Gastrocnemius medialis (tissue), 4 donors: ENCODE measurements around the gene RCL1. TPM values are rescaled to one million over a fixed set of nuclear protein-coding genes. Genes with fewer than 3 reads are reported as not detected.
"Not testable (repeated sequence)": the region's sequence is repeated elsewhere in the genome, so short reads cannot be mapped to it uniquely, and the experiment has no call there.

Source experiments
- ATAC-seq, 2 donors: fragments of 150-250 bp; one replicate each; pipeline ENCODE4 v1.9.1; 2016
- DNase-seq, 2 donors: peaks; one replicate each; pipeline ENCODE4 v3.0.0-alpha.2; 2019
- H3K27ac ChIP-seq, 4 donors: fragments of 200-600 bp; sonication (generic); 1 replicate in 1 of 4; 2 replicates in 3 of 4; pipeline ENCODE4 v1.5.1; 2016 to 2018; ENCODE audit warnings: mild to moderate bottlenecking in 2 of 4, moderate library complexity in 1 of 4
- H3K27me3 ChIP-seq, 3 donors: fragments of 200-600 bp; sonication (generic) in 2 of 3; 1 replicate in 1 of 3; 2 replicates in 2 of 3; pipeline versions ENCODE4 v1.5.1 to v1.6.0; 2016 to 2019; ENCODE audit warnings: mild to moderate bottlenecking in 1 of 3, moderate library complexity in 1 of 3
- H3K36me3 ChIP-seq, 2 donors: fragments of 200-600 bp; sonication (generic) in 1 of 2; one replicate each; pipeline ENCODE4 v1.5.1; 2017 to 2018
- H3K4me1 ChIP-seq, 2 donors: fragments of 200-600 bp; sonication (generic) in 1 of 2; one replicate each; pipeline ENCODE4 v1.5.1; 2016 to 2017; ENCODE audit warnings: mild to moderate bottlenecking in 2 of 2
- H3K4me3 ChIP-seq, 4 donors: fragments of 200-600 bp; sonication (generic) in 3 of 4; 1 replicate in 1 of 4; 2 replicates in 3 of 4; pipeline ENCODE4 v1.5.1; 2016 to 2019; ENCODE audit warnings: mild to moderate bottlenecking in 2 of 4
- H3K9me3 ChIP-seq, 3 donors: fragments of 200-600 bp; sonication (generic) in 2 of 3; 1 replicate in 1 of 3; 2 replicates in 2 of 3; pipeline ENCODE4 v1.5.1; 2016 to 2019
- POLR2A ChIP-seq, 2 donors: fragments of 450-650 bp; IDR thresholded peaks; one replicate each; pipeline ENCODE4 v1.6.1; 2017; ENCODE audit warnings: antibody characterized with exemption in 2 of 2, mild to moderate bottlenecking in 2 of 2, moderate library complexity in 2 of 2
- in situ Hi-C, 4 donors: fragments of 200-750 bp; cut with MboI; loops; one replicate each; pipeline versions ENCODE4 v1.15.0 to v1.8.0; 2017; ENCODE audit warnings: low sequenced_read_pairs in 4 of 4
- intact Hi-C: fragments of 100-400 bp; cut with DNase I; formaldehyde crosslinking; loops from one replicate; pipeline ENCODE4 v1.15.1; 2023; ENCODE audit warnings: low total_unique reads
- total RNA-seq, 4 donors: library from RNA; depleted of rRNA; stranded (reverse); fragments of >200 nt; gene quantifications; one replicate each; pipeline versions ENCODE4 v1.1.0 to v1.2.3, GENCODE V29; 2016
- TF ChIP-seq, protein P1 (sequence below), 5 experiments: fragments of 450-650 bp in 3 of 5; fragments of 200-600 bp in 2 of 5; sonication (generic) in 2 of 5; IDR thresholded peaks in 4 of 5; conservative IDR thresholded peaks in 1 of 5; 1 replicate in 4 of 5; 2 replicates in 1 of 5; pipeline ENCODE4 v1.5.1; 2016 to 2019; ENCODE audit warnings: antibody characterized with exemption in 5 of 5, mild to moderate bottlenecking in 3 of 5, moderate library complexity in 3 of 5

RCL1 gene
- total RNA-seq, 4 donors from 2014 or later, result 18.8 to 62.4 (median 26.2) TPM

DNA sequence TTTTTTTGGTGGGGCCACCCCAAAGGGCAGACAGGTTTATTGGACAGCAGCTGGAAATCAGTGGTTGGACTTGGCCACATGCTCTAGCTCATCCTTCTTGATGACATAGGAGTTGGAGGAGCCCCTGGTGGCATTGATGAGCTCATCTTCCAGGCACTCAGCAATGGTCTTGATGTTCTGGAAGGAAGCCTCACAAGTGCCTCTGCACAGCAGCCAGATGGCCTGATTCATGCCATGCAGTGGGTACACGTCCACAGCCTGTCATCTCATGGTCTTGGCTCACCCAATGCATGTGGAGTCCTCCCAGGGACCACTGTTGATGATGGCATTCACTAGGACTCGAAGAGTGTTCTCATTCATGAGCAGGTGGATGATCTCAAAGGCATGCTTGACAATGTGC is 11.3 kb upstream of the RCL1 start:
- DNase-seq (no peak), ATAC-seq (no peak)
- Histone ChIP-seq H3K4me1 (no peaks in the 10 kb centered on the region), H3K27me3 (no peaks in the 10 kb centered on the region), H3K4me3 (no peak overlapping the region), H3K27ac (no peak overlapping the region), H3K9me3 (no peaks in the 10 kb centered on the region), H3K36me3 (no peaks in the 10 kb centered on the region)
- intact Hi-C loops, result no loop called here
- TF ChIP-seq, protein P1, sequence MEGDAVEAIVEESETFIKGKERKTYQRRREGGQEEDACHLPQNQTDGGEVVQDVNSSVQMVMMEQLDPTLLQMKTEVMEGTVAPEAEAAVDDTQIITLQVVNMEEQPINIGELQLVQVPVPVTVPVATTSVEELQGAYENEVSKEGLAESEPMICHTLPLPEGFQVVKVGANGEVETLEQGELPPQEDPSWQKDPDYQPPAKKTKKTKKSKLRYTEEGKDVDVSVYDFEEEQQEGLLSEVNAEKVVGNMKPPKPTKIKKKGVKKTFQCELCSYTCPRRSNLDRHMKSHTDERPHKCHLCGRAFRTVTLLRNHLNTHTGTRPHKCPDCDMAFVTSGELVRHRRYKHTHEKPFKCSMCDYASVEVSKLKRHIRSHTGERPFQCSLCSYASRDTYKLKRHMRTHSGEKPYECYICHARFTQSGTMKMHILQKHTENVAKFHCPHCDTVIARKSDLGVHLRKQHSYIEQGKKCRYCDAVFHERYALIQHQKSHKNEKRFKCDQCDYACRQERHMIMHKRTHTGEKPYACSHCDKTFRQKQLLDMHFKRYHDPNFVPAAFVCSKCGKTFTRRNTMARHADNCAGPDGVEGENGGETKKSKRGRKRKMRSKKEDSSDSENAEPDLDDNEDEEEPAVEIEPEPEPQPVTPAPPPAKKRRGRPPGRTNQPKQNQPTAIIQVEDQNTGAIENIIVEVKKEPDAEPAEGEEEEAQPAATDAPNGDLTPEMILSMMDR (IDR thresholded peaks at IDR 0.05 in 4 of 5, conservative IDR thresholded peaks at IDR 0.05 in 1 of 5), result no peak
- TF ChIP-seq POLR2A (IDR thresholded peaks at IDR 0.05), result no peak
- in situ Hi-C loops, result loop anchor here in 1 of 4 donors (25.0 kb wide), 2 partner anchors 656 to 831 kb away; partner anchors contain the start of gene PLGRKT

DNA sequence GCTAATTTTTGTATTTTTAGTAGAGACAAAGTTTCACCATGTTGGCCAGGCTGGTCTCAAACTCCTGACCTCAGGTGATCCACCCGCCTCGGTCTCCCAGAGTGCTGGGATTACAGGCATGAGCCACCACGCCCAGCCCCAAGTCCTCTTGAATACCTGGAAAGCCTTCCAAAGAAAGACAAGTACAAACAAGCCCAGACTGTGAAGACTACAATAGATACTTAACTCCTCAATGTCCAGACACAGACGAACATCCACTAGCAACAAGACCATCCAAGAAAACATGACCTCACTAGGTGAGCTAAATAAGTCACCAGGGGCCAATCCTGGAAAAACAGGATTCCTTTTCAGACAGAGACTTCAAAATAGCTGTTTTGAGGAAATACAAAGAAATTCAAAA is 9.6 kb upstream of the RCL1 start:
- in situ Hi-C loops, result loop anchor here in 1 of 4 donors (25.0 kb wide), 2 partner anchors 654 to 829 kb away; partner anchors contain the start of gene PLGRKT
- DNase-seq, H3K27ac ChIP-seq, ATAC-seq, intact Hi-C loops, H3K4me3 ChIP-seq, H3K36me3 ChIP-seq, H3K4me1 ChIP-seq, H3K9me3 ChIP-seq, H3K27me3 ChIP-seq: not testable (repeated sequence)

DNA sequence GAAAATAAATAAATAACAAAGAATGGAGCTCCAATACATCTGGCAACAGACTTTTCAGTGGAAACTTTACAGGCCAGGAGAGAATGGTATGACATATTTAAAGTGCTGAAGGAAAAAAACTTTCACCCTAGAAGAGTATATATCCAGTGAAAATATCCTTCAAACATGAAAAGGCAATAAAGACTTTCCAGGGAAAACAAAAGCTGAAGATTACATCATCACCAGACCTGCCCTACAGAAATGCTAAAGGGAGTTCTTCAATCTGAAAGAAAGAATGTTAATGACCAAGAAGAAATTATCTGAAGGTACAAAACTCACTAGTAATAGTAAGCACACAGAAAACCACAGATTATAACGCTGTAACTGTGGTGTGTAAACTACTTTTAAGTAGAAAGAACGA is 8.3 kb upstream of the RCL1 start:
- H3K4me1 ChIP-seq, result peaks cover 0 to 4% of the 10 kb centered on the region in 2 donors
- intact Hi-C loops, result no loop called here
- H3K9me3 ChIP-seq, result no peaks in the 10 kb centered on the region
- ATAC-seq (no peak), DNase-seq (no peak)
- in situ Hi-C loops, result loop anchor here in 1 of 4 donors (25.0 kb wide), 2 partner anchors 653 to 828 kb away; partner anchors contain the start of gene PLGRKT
- H3K36me3 ChIP-seq, result no peaks in the 10 kb centered on the region
- TF ChIP-seq POLR2A (IDR thresholded peaks at IDR 0.05), result no peak
- TF ChIP-seq, protein P1 (IDR thresholded peaks at IDR 0.05 in 4 of 5, conservative IDR thresholded peaks at IDR 0.05 in 1 of 5), result no peak
- H3K4me3 ChIP-seq, result no peak overlapping the region
- no peaks in the 10 kb centered on the region for H3K27me3 ChIP-seq
- H3K27ac ChIP-seq, result no peak overlapping the region

DNA sequence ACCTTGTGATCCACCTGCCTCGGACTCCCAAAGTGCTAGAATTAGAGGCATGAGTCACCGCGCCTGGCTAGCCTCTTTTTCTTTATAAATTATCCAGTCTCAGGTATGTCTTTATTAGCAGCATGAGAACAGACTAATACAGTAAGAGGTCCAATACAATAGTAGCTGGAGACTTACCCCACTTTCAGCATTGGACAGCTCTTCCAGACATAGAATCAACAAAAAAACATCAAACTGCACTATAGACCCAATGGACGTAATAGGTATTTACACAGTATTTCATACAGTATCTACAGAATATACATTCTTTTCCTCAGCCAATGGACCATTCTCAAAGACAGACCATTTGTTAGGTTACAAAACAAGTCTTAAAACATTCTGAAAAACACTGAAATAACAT is 6.1 kb upstream of the RCL1 start:
- no peak for ATAC-seq
- in situ Hi-C loops, result loop anchor here in 1 of 4 donors (5.0 to 25.0 kb wide), 3 partner anchors 34 to 826 kb away; partner anchors contain the start of gene PLGRKT
- TF ChIP-seq POLR2A (IDR thresholded peaks at IDR 0.05), result no peak
- TF ChIP-seq, protein P1 (IDR thresholded peaks at IDR 0.05 in 4 of 5, conservative IDR thresholded peaks at IDR 0.05 in 1 of 5), result no peak

DNA sequence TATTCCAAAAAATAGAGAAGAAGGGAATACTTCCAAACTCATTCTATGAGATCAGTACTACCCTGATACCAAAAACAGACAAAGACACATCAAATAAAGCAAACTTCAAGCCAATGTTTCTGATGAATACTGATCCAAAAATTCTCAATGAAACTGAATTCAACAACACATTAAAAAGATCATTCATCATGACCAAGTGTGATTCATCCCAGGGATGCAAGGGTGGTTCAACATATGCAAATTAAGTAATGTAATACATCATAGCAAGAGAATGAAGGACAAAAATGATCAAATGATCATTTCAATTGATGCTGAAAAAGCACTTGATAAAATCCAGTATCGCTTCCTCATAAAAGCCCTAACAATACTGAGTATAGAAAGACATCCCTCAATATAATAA is 4.9 kb upstream of the RCL1 start:
- no peak overlapping the region for H3K27ac ChIP-seq
- peaks cover 5 to 18% of the 10 kb centered on the region in 2 donors for H3K4me1 ChIP-seq
- no peak for DNase-seq
- intact Hi-C loops, result no loop called here
- TF ChIP-seq, protein P1 (IDR thresholded peaks at IDR 0.05 in 4 of 5, conservative IDR thresholded peaks at IDR 0.05 in 1 of 5), result no peak
- TF ChIP-seq POLR2A (IDR thresholded peaks at IDR 0.05), result no peak
- no peak for ATAC-seq
- no peaks in the 10 kb centered on the region for H3K27me3 ChIP-seq
- no peaks in the 10 kb centered on the region for H3K9me3 ChIP-seq
- in situ Hi-C loops, result loop anchor here in 1 of 4 donors (5.0 to 25.0 kb wide), 3 partner anchors 36 to 824 kb away; partner anchors contain the start of gene PLGRKT
- no peak overlapping the region for H3K4me3 ChIP-seq
- no peaks in the 10 kb centered on the region for H3K36me3 ChIP-seq

More for the DNA sequence above, 6.1 kb upstream of the RCL1 start:
- intact Hi-C loops, result no loop called here
- no peak for DNase-seq
- no peak overlapping the region for H3K4me3 ChIP-seq
- no peaks in the 10 kb centered on the region for H3K9me3 ChIP-seq
- H3K27ac ChIP-seq, result no peak overlapping the region
- H3K36me3 ChIP-seq, result no peaks in the 10 kb centered on the region
- H3K4me1 ChIP-seq, result peaks cover 5 to 14% of the 10 kb centered on the region in 2 donors
- H3K27me3 ChIP-seq, result no peaks in the 10 kb centered on the region
